B cell (primary cell): ENCODE measurements around the gene LAMA2. TPM values are rescaled to one million over a fixed set of nuclear protein-coding genes. Genes with fewer than 3 reads are reported as not detected.

Experiments
- ATAC-seq: fragments of 200-7000 bp; cut with Tn5 transposase; one replicate; pipeline ENCODE4 v1.10.0; 2021; ENCODE audit warnings: low read depth, mild to moderate bottlenecking, moderate number of reproducible peaks, moderate library complexity
- CTCF ChIA-PET: fragments of 350-600 bp; sonication (Branson Sonifier 250); formaldehyde crosslinking; loops from one replicate; lab custom pipeline; 2021; ENCODE audit warnings: antibody characterized with exemption, inconsistent platforms; lab: Charles Lee
- POLR2A ChIA-PET: fragments of 350-600 bp; sonication (Branson Sonifier 250); formaldehyde crosslinking; loops from one replicate; lab custom pipeline; 2021; ENCODE audit warnings: antibody characterized with exemption; lab: Charles Lee
- DNase-seq: peaks from one replicate; pipeline ENCODE4 v3.0.0; 2013
- H2AFZ ChIP-seq: 2 replicates; pipeline ENCODE4 v1.6.1; 2012; ENCODE audit warnings: mild to moderate bottlenecking, low read depth, low read length; ENCODE audit not compliant: insufficient read depth, poor library complexity, severe bottlenecking
- H3K27ac ChIP-seq, 2 donors: 1 replicate in 1 of 2; 2 replicates in 1 of 2; pipeline ENCODE4 v1.5.1; 2012 to 2013; ENCODE audit warnings: low read length in 2 of 2, mild to moderate bottlenecking in 2 of 2, moderate library complexity in 1 of 2
- H3K27me3 ChIP-seq, 4 experiments: fragments of 200-600 bp in 1 of 4; sonication (generic) in 1 of 4; replicated peaks in 1 of 4; 1 replicate in 2 of 4; 2 replicates in 2 of 4; pipeline versions ENCODE4 v1.6.1 to v1.7.0; 2013 to 2016; ENCODE audit warnings: low read length in 3 of 4, mild to moderate bottlenecking in 2 of 4, mixed read lengths in 1 of 4, moderate library complexity in 1 of 4; ENCODE audit not compliant: insufficient read depth in 4 of 4, control insufficient read depth in 3 of 4; ENCODE audit errors: control extremely low read depth in 1 of 4
- H3K36me3 ChIP-seq, 2 experiments: replicated peaks in 1 of 2; 1 replicate in 1 of 2; 2 replicates in 1 of 2; pipeline versions ENCODE4 v1.6.1 to v1.7.1; 2013; ENCODE audit warnings: low read length in 1 of 2; ENCODE audit not compliant: insufficient read depth in 2 of 2, control insufficient read depth in 1 of 2; ENCODE audit errors: control extremely low read depth in 1 of 2, extremely low read depth in 1 of 2
- H3K4me1 ChIP-seq, 2 donors: fragments of 200-600 bp in 1 of 2; sonication (generic) in 1 of 2; 1 replicate in 1 of 2; 2 replicates in 1 of 2; pipeline versions ENCODE4 v1.5.1 to v1.6.1; 2013 to 2017; ENCODE audit warnings: low read length in 2 of 2; ENCODE audit not compliant: control insufficient read depth in 2 of 2, insufficient read depth in 2 of 2
- H3K4me2 ChIP-seq: replicated peaks from 2 replicates; pipeline ENCODE3; 2012; ENCODE audit warnings: mild to moderate bottlenecking, low read depth, low read length; ENCODE audit not compliant: poor library complexity, severe bottlenecking
- H3K4me3 ChIP-seq, 5 experiments: fragments of 200-600 bp in 1 of 5; sonication (generic) in 1 of 5; 1 replicate in 3 of 5; 2 replicates in 2 of 5; pipeline versions ENCODE4 v1.5.1 to v1.7.0; 2011 to 2016; ENCODE audit warnings: low read length in 4 of 5, mild to moderate bottlenecking in 4 of 5, low read depth in 2 of 5, control low read depth in 1 of 5, moderate library complexity in 1 of 5; ENCODE audit not compliant: insufficient read depth in 1 of 5; ENCODE audit errors: control extremely low read depth in 1 of 5, extremely low read depth in 1 of 5
- H3K79me2 ChIP-seq: fragments of 200-600 bp; sonication (generic); one replicate; pipeline ENCODE4 v1.6.0; 2016; ENCODE audit warnings: low read length; ENCODE audit not compliant: control insufficient read depth, insufficient read depth
- H3K9ac ChIP-seq: fragments of 200-600 bp; sonication (generic); 2 replicates; pipeline ENCODE4 v1.6.1; 2017; ENCODE audit warnings: mild to moderate bottlenecking, low read length, moderate library complexity
- H3K9me3 ChIP-seq, 3 donors: one replicate each; pipeline versions ENCODE4 v1.6.1 to v1.7.1; 2013; ENCODE audit warnings: low read length in 2 of 3; ENCODE audit not compliant: control insufficient read depth in 2 of 3, insufficient read depth in 1 of 3; ENCODE audit errors: control extremely low read depth in 1 of 3
- H4K20me1 ChIP-seq: 2 replicates; pipeline ENCODE4 v1.6.0; 2012; ENCODE audit warnings: mild to moderate bottlenecking, low read length; ENCODE audit not compliant: insufficient read depth, control insufficient read depth, poor library complexity, severe bottlenecking
- H3K27ac Mint-ChIP-seq: one replicate; pipeline ENCODE4 v1.8.0; 2021; ENCODE audit warnings: mixed read lengths
- H3K27me3 Mint-ChIP-seq: one replicate; pipeline ENCODE4 v1.8.0; 2021; ENCODE audit warnings: mixed read lengths
- H3K4me1 Mint-ChIP-seq: one replicate; pipeline ENCODE4 v1.8.0; 2021; ENCODE audit warnings: mixed read lengths
- H3K4me3 Mint-ChIP-seq: one replicate; pipeline ENCODE4 v1.8.0; 2021; ENCODE audit warnings: mixed read lengths
- H3K9me3 Mint-ChIP-seq: one replicate; pipeline ENCODE4 v1.8.0; 2022; ENCODE audit warnings: mixed read lengths; ENCODE audit not compliant: insufficient read depth
- CTCF ChIP-seq: fragments of 200-600 bp; IDR thresholded peaks from one replicate; pipeline ENCODE4 v1.8.0; 2022; ENCODE audit warnings: antibody characterized with exemption, mild to moderate bottlenecking
- EZH2 ChIP-seq: IDR thresholded peaks from 2 replicates; pipeline ENCODE4 v1.6.1; 2012; ENCODE audit warnings: borderline replicate concordance, low read depth, mild to moderate bottlenecking, moderate library complexity, low read length; ENCODE audit not compliant: insufficient read depth, poor library complexity, severe bottlenecking
- WGBS: methylation state at CpG from one replicate; pipeline ENCODE4 v1.1.5; 2013; ENCODE audit warnings: missing lambda C conversion rate; ENCODE audit not compliant: insufficient coverage; 5-methylcytosine and 5-hydroxymethylcytosine counted together
- intact Hi-C: fragments of 100-400 bp; cut with micrococcal nuclease; formaldehyde crosslinking; loops from one replicate; pipeline ENCODE4 v1.10.0; 2022
- polyA plus RNA-seq: library from polyadenylated mRNA; depleted of rRNA; stranded (reverse); fragments of >200 nt; gene quantifications from 2 replicates; pipeline ENCODE4 v1.2.3, GENCODE V29; 2012
- total RNA-seq, 2 donors: library from RNA; stranded (reverse); fragments of 120-200 nt in 1 of 2; gene quantifications; 1 replicate in 1 of 2; 2 replicates in 1 of 2; pipeline versions ENCODE4 v1.2.3 to v1.2.4, GENCODE V29; 2013 to 2022

Gene LAMA2
- total and polyA plus RNA-seq, 2 donors (not counting 1 experiment from before 2014, with no cell fraction given) = 0.16 TPM; not detected in 1

GRCh38 chr6:129138739-129139405, 255.9 kb downstream of the LAMA2 start:
- no peak overlapping the region for H3K27ac Mint-ChIP-seq

GRCh38 chr6:129140526-129140925, 257.6 kb downstream of the LAMA2 start:
- DNase-seq = no peak
- no peak overlapping the region for H3K27ac Mint-ChIP-seq
- Histone ChIP-seq H3K4me3 (no peak overlapping the region), H3K9me3 (no peaks in the 10 kb centered on the region), H2AFZ (no peak overlapping the region), H3K4me1 (no peaks in the 10 kb centered on the region), H3K36me3 (no peaks in the 10 kb centered on the region), H3K9ac (no peak overlapping the region), H3K27me3 (no peaks in the 10 kb centered on the region), H4K20me1 (no peaks in the 10 kb centered on the region), H3K4me2 (no peak overlapping the region), H3K79me2 (no peaks in the 10 kb centered on the region), H3K27ac (no peak overlapping the region)
- H3K9me3 Mint-ChIP-seq = no peaks in the 10 kb centered on the region
- H3K4me1 Mint-ChIP-seq = no peaks in the 10 kb centered on the region
- TF ChIP-seq EZH2 (no peak), CTCF (no peak)
- intact Hi-C loops = no loop called here
- no peak for ATAC-seq
- ChIA-PET CTCF (no interaction called here), POLR2A (no interaction called here)
- H3K27me3 Mint-ChIP-seq = no peaks in the 10 kb centered on the region
- no peak overlapping the region for H3K4me3 Mint-ChIP-seq
- no CpG with 5 or more reads among the region's 2 CpGs for WGBS

More at GRCh38 chr6:129138739-129139405, 255.9 kb downstream of the LAMA2 start:
- POLR2A ChIA-PET = no interaction called here
- H3K9me3 Mint-ChIP-seq = no peaks in the 10 kb centered on the region
- no peak overlapping the region for H3K4me3 ChIP-seq
- no peaks in the 10 kb centered on the region for H3K4me1 Mint-ChIP-seq
- DNase-seq = no peak
- 83% methylated on average over 2 of the region's 4 CpGs for WGBS
- no peaks in the 10 kb centered on the region for H3K79me2 ChIP-seq
- no peak overlapping the region for H3K27ac ChIP-seq
- no peaks in the 10 kb centered on the region for H3K27me3 ChIP-seq
- TF ChIP-seq CTCF = no peak
- TF ChIP-seq EZH2 = no peak
- no peaks in the 10 kb centered on the region for H3K27me3 Mint-ChIP-seq
- H3K9ac ChIP-seq = no peak overlapping the region
- no peaks in the 10 kb centered on the region for H3K9me3 ChIP-seq
- no peaks in the 10 kb centered on the region for H3K36me3 ChIP-seq
- H3K4me1 ChIP-seq = no peaks in the 10 kb centered on the region
- CTCF ChIA-PET = no interaction called here
- H3K4me2 ChIP-seq = no peak overlapping the region
- intact Hi-C loops = no loop called here
- ATAC-seq = no peak
- no peaks in the 10 kb centered on the region for H4K20me1 ChIP-seq
- no peak overlapping the region for H2AFZ ChIP-seq
- H3K4me3 Mint-ChIP-seq = no peak overlapping the region
